Suprapubic skin (tissue), 4 donors: ENCODE data around the gene KRTAP5-11. TPM values are rescaled to one million over a fixed set of nuclear protein-coding genes. Genes with fewer than 3 reads are reported as not detected.
A peak's percentile ranks its signal among the peaks of the same experiment; 100 is the strongest.
"Not testable (repeated sequence)": the region's sequence is repeated elsewhere in the genome, so short reads cannot be mapped to it uniquely, and the experiment has no call there.

ENCODE experiments used
- DNase-seq, 2 donors: peaks; one replicate each; pipeline ENCODE4 v3.0.0-alpha.2; 2019; ENCODE audit warnings: low spot score in 2 of 2
- H3K27ac ChIP-seq: fragments of 200-600 bp; sonication (generic); one replicate; pipeline ENCODE4 v1.5.1; 2019
- H3K27me3 ChIP-seq: fragments of 200-600 bp; sonication (generic); one replicate; pipeline ENCODE4 v1.5.1; 2019
- H3K36me3 ChIP-seq: fragments of 200-600 bp; sonication (generic); one replicate; pipeline ENCODE4 v1.5.1; 2019
- H3K4me1 ChIP-seq: fragments of 200-600 bp; sonication (generic); one replicate; pipeline ENCODE4 v1.5.1; 2019
- H3K4me3 ChIP-seq: fragments of 200-600 bp; sonication (generic); one replicate; pipeline ENCODE4 v1.5.1; 2019; ENCODE audit warnings: mild to moderate bottlenecking
- H3K9me3 ChIP-seq: fragments of 200-600 bp; sonication (generic); one replicate; pipeline ENCODE4 v1.5.1; 2019
- CTCF ChIP-seq, 2 donors: fragments of 200-600 bp in 1 of 2; fragments of 450-650 bp in 1 of 2; sonication (generic) in 1 of 2; IDR thresholded peaks; one replicate each; pipeline ENCODE4 v1.5.1; 2016 to 2019; ENCODE audit warnings: antibody characterized with exemption in 2 of 2, mild to moderate bottlenecking in 1 of 2, moderate library complexity in 1 of 2
- EP300 ChIP-seq: sonication (generic); formaldehyde crosslinking; IDR thresholded peaks from one replicate; pipeline ENCODE4 v1.6.1; 2017; ENCODE audit warnings: antibody characterized with exemption
- POLR2A ChIP-seq, 2 donors: fragments of 450-650 bp; IDR thresholded peaks; one replicate each; pipeline ENCODE4 v1.6.1; 2017; ENCODE audit warnings: antibody characterized with exemption in 2 of 2, mild to moderate bottlenecking in 2 of 2, moderate library complexity in 2 of 2
- POLR2AphosphoS5 ChIP-seq, 3 donors: sonication (generic); formaldehyde crosslinking; IDR thresholded peaks; one replicate each; pipeline ENCODE4 v1.6.1; 2017; ENCODE audit warnings: antibody characterized with exemption in 3 of 3
- WGBS: methylation state at CpG from one replicate; pipeline ENCODE4 v1.1.5; 2018; 5-methylcytosine and 5-hydroxymethylcytosine counted together
- total RNA-seq, 4 donors: library from RNA; depleted of rRNA; stranded (reverse); fragments of >200 nt; gene quantifications; one replicate each; pipeline ENCODE4 v1.1.0, GENCODE V29; 2016

The KRTAP5-11 gene
- total RNA-seq, result 1 to 10 TPM in 2 of 4 donors, under 1 TPM in 1, not detected in 1; 0.68 to 7.3 (median 1.7) TPM

GRCh38 chr11:71582309-71582895, at the start of gene KRTAP5-11:
Gene KRTAP5-11, minus strand, starts transcription at chr11:71582875. Its CDS starts 38 bp downstream, at chr11:71582837.
- no peak for DNase-seq
- 18% methylated on average over 1 of the region's 3 CpGs for WGBS
- Histone ChIP-seq H3K36me3 (no peaks in the 10 kb centered on the region), H3K27ac (no peak within 1 kb of the TSS), H3K9me3 (no peaks in the 10 kb centered on the region), H3K27me3 (peaks cover 24% of the 10 kb centered on the region), H3K4me3 (no peak within 1 kb of the TSS), H3K4me1 (peaks cover 11% of the 10 kb centered on the region)
- no peak for TF ChIP-seq EP300
- TF ChIP-seq POLR2AphosphoS5 (IDR thresholded peaks at IDR 0.05), result no peak
- no peak for TF ChIP-seq POLR2A (IDR thresholded peaks at IDR 0.05)
- no peak for TF ChIP-seq CTCF (IDR thresholded peaks at IDR 0.05)

DNA sequence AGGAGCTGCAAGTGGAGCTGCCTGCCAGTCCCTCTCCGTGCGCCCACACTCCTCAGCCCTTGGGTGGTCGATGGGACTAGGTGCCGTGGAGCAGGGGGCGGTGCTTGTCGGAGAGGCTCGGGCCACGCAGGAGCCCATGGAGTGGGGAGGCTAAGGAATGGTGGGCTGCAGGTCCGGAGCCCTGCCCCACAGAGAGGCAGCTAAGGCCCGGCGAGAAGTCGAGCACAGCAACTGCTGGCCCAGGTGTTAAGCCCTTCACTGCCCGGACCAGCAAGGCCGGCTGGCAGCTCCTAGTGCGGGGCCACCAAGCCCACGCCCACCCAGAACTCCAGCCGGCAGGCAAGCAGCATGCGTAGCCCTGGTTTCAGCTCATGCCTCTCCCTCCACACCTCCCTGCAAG, 48.9 kb upstream of the KRTAP5-11 start:
- not testable (repeated sequence) for H3K4me1 ChIP-seq, DNase-seq, H3K9me3 ChIP-seq, H3K4me3 ChIP-seq, H3K36me3 ChIP-seq, H3K27ac ChIP-seq
- H3K27me3 ChIP-seq, result peaks cover 20% of the 10 kb centered on the region
- WGBS, result 87% methylated on average over 6 of the region's 18 CpGs

DNA sequence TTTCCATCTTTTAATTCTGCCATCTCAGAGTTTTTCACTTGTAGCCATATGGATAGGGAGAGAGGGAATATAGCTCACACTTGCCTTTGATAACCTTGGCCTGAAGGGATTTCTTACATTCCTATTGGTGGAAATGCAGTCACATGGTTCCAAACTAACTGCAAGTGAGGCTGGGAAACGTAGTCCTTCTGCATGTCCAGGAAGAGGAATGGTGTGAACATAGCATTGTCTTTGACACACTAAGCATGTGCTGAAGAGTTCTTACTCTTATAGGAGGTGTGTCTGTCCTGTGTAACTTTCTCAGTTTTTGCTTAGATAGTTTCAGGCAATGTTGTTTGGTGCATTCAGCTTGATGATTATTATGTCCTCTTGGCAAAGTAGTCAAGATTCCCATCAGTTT, 47.4 kb upstream of the KRTAP5-11 start:
- H3K36me3 ChIP-seq, DNase-seq, H3K4me3 ChIP-seq, H3K27me3 ChIP-seq, H3K9me3 ChIP-seq, H3K4me1 ChIP-seq, H3K27ac ChIP-seq: not testable (repeated sequence)
- WGBS, result 80% methylated on average over 1 of the region's 1 CpG

DNA sequence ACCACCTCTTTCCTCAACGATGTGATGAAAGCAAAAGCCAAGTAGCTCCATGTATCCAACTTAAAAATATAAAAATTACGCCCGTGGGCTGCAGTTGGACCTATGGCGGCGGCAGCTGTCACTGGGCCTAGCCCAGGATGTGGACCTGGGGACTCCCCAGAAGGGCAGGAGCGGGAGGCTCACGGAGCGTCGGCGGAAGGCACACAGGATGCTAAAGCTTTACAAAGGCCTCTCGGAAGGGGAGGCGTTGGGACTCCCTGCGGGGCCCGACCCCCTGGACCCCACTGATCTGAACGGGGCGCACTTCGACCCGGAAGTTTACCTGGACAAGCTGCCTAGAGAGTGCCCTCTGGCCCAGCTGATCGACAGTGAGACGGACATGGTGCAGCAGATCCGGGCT, 46.3 kb upstream of the KRTAP5-11 start:
- not testable (repeated sequence) for H3K9me3 ChIP-seq, DNase-seq, H3K36me3 ChIP-seq, H3K27me3 ChIP-seq, H3K4me1 ChIP-seq, H3K27ac ChIP-seq, H3K4me3 ChIP-seq
- WGBS, result 91% methylated on average over 20 of the region's 21 CpGs

DNA sequence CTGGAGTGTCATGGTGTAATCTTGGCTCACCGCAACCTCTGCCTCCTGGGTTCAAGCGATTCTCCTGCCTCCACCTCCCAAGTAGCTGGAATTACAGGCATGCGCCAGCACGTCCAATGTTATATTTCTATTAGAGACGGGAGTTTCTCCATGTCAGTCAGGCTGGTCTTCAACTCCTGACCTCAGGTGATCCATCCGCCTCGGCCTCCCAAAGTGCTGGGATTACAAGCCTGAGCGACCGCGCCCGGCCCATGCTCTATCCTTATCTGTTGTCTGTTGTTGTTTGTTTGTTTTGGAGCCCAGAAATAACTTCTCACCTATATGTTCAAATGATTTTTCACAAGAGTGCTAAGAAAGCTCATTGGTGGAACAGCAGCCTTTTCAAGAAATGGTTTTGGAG, 40.6 kb upstream of the KRTAP5-11 start:
- not testable (repeated sequence) for H3K4me3 ChIP-seq, H3K9me3 ChIP-seq, H3K27me3 ChIP-seq, DNase-seq, H3K4me1 ChIP-seq, H3K36me3 ChIP-seq, H3K27ac ChIP-seq
- 76% methylated on average over 11 of the region's 11 CpGs for WGBS

DNA sequence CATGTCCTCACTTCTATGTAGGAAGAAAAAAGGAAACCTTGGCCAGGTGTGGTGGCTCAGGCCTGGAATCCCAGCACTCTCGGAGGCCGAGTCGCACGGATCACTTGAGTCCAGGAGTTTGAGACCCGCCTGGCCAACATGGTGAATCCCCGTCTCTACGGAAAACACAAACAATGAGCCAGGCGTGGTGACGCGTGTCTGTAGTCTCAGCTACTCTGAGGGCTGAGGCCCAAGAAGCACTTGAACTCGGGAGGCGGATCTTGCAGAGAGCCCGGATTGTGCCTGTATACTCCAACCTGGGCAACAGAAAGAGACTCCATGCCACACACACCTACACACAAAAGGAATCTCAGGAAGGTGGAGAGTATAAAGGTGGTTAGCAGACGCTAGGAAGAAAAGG, 39.9 kb upstream of the KRTAP5-11 start:
- 91% methylated on average over 14 of the region's 14 CpGs for WGBS
- H3K27ac ChIP-seq, H3K4me1 ChIP-seq, H3K36me3 ChIP-seq, H3K4me3 ChIP-seq, H3K27me3 ChIP-seq, DNase-seq, H3K9me3 ChIP-seq: not testable (repeated sequence)

DNA sequence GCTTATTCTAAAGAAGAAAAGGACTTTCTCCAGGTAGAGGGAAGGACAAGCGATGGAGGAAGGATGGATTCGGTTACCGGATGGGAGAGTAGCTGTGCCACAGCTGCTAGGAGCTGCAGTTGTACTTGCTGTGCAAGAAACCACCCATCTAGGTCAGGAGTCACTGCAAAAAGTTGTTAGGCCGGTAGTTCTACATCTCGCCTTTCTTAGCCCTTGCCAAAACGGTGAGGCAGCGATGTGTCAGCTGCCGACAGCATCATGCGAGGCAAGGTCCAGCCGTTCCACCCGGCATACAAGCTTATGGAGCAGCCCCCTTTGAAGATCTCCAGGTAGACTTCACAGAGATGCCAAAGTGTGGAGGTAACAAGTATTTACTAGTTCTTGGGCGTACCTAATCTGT, 32.3 kb upstream of the KRTAP5-11 start:
- H3K27ac ChIP-seq, H3K9me3 ChIP-seq, H3K4me1 ChIP-seq, H3K36me3 ChIP-seq, H3K27me3 ChIP-seq, DNase-seq, H3K4me3 ChIP-seq: not testable (repeated sequence)
- WGBS, result 55% methylated on average over 9 of the region's 12 CpGs

DNA sequence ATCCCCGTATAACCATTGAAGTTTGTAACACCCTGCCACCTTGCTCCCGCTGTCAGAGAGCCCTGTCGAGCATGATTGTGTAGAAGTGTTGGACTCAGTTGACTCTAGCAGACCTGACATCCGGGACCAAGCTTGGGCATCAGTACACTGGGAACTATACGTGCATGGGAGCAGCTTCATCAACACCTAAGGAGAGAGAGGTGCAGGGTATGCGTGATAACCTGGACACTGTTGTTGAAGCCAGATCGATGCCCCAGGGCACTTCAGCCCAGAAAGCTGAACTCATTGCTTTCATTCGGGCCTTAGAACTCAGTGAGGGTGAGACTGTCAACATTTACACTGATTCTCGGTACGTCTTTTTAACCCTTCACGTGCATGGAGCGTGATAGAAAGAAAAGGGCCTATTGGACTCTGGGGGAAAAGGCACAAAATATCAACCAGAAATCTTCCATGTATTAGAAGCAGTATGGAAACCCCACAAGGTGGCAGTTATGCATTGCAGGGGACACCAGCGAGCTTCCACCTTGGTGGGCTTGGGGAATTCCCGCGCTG, 31.8 kb upstream of the KRTAP5-11 start:
- H3K27me3 ChIP-seq, H3K36me3 ChIP-seq, H3K27ac ChIP-seq, H3K4me1 ChIP-seq, H3K4me3 ChIP-seq, H3K9me3 ChIP-seq, DNase-seq: not testable (repeated sequence)
- 56% methylated on average over 14 of the region's 15 CpGs for WGBS

GRCh38 chr11:71613931-71614330, 31.3 kb upstream of the KRTAP5-11 start:
- not testable (repeated sequence) for H3K9me3 ChIP-seq, DNase-seq, H3K27ac ChIP-seq, H3K36me3 ChIP-seq, H3K4me3 ChIP-seq, H3K4me1 ChIP-seq
- H3K27me3 ChIP-seq, result peaks cover 11% of the 10 kb centered on the region
- WGBS, result 77% methylated on average over 7 of the region's 7 CpGs

DNA sequence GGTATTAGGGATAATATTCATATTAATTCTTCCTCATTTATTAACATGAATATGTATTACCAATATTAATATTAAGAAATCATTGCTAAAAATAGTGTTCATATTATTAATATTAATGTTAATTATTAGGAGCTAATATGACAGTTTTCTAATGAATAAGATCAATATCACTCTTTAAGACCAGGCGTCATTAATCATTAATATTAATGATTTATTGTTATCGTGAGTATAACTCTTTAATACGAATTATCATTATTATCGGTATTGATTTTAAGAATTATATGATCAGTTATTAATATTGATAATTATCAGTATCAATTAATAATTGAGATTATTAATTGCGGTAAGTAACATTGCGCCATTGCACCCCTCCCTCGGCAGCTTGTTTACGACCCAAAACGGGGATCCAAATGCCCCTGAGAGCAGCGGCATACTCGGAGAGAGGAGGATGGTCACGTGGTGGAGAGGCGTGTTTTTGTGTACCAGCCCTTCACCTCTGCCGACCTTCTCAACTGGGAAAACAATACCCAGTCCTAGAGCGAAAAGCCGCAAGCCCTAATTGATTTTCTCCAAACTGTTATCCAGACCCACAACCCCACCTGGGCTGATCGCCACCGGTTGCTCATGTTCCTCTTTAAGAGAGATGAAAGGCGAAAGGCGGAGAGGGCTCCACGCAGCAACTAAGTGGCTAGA, 28.7 kb upstream of the KRTAP5-11 start:
- WGBS, result 82% methylated on average over 21 of the region's 21 CpGs
- H3K27me3 ChIP-seq, result peaks cover 33% of the 10 kb centered on the region
- not testable (repeated sequence) for H3K27ac ChIP-seq, H3K9me3 ChIP-seq, H3K4me3 ChIP-seq, H3K36me3 ChIP-seq, DNase-seq
- peaks cover 18% of the 10 kb centered on the region for H3K4me1 ChIP-seq

GRCh38 chr11:71608272-71608671, 25.6 kb upstream of the KRTAP5-11 start:
- H3K27me3 ChIP-seq, result peaks cover 50% of the 10 kb centered on the region
- peaks cover 12% of the 10 kb centered on the region for H3K4me1 ChIP-seq
- WGBS, result no CpG with 5 or more reads among the region's 21 CpGs
- not testable (repeated sequence) for H3K27ac ChIP-seq, H3K36me3 ChIP-seq, H3K9me3 ChIP-seq, DNase-seq
- H3K4me3 ChIP-seq, result peak overlapping the region; percentile 28

- Histone ChIP-seq H3K27me3 (peaks cover 56% of the 10 kb centered on the region), H3K4me1 (peaks cover 12% of the 10 kb centered on the region), H3K4me3 (peak overlapping the region; percentile 28)
- H3K9me3 ChIP-seq, H3K36me3 ChIP-seq, DNase-seq, H3K27ac ChIP-seq: not testable (repeated sequence)
- WGBS, result 9% methylated on average over 8 of the region's 59 CpGs
Observed at GRCh38 chr11:71607520-71608216, 25.0 kb upstream of the KRTAP5-11 start.
